NCI-H526 treated with DMSO at 0.1 percent for 48 hours (cell line): ENCODE measurements around the gene INSC.

ENCODE experiments used
- DNase-seq: peaks from one replicate; lab custom pipeline; 2025; lab: John Stamatoyannopoulos, UW

The INSC gene

GRCh38 chr11:15216678-15217077 lies 102.0 kb downstream of the INSC start:
- DNase-seq: no peak

GRCh38 chr11:15217416-15217815 lies 102.7 kb downstream of the INSC start:
- no peak for DNase-seq

GRCh38 chr11:15222777-15223176 lies 108.1 kb downstream of the INSC start:
- DNase-seq: no peak

- no peak for DNase-seq
Measured at GRCh38 chr11:15223318-15223717, 108.6 kb downstream of the INSC start.

DNA sequence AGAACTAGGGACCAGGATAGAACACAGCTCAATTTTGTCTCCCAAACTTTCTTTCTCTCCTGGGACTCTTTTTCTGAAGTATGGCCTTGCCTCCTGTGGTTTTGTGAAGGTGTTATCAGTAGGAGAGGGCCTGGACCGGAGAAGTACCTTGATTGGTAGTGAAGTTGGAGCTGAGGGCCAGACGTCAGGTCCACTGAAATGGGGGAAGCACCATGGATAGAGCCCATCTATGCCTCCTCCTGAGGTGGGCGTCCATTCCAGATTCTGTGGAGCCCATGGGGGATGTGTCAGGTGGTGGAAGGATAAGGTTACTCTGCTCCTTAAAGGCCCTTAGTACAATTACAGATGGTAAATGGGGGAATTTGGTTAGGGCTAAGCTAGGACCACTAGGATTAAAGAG lies 109.7 kb downstream of the INSC start:
- DNase-seq: no peak

DNA sequence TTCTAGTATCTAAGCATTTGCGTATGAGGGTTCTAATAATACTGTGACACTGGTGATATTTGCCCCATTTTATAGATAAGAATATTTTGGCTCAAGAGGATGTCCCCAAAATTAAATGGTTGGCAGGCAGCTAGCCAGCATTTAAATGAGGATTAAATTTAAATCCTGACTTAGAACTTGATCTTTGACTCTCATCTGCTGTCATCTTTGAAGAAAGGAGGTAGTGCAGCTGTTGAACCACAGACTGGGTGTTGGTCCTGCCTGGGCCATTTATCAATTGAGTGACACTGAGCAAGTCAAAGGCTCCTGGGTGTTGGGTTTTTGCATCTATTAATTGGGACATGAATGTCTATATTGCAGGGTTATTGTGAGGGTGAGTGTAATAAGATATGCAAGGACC lies 112.3 kb downstream of the INSC start:
- DNase-seq: no peak

DNA sequence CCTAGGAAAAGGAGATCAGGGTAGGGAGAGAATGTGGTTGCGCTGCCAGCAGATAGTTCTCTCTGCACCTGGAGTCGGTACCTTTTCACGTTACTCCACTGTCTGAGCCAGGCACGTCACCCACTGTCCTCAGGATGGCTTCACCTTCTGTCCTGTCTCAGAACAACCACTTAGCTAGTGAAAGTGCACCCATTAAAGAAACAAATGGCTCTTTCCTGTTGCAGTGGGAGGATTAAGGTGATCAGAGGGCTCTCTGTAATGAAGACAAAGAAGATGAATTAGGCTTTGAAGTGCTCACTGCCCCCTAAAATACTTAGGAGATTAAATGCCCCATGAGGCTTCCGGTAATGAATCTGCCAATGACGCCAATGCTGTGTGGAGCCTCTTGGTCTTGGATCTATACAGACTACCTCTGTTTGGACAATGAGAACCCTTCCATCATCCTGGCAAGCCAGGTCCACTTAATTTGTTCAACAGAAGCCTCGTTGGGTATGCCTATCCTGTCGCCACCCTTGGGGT lies 113.7 kb downstream of the INSC start:
- DNase-seq: no peak

- no peak for DNase-seq
Measured at GRCh38 chr11:15229069-15229468, 114.3 kb downstream of the INSC start.

GRCh38 chr11:15232496-15232895 lies 117.8 kb downstream of the INSC start:
- no peak for DNase-seq

DNA sequence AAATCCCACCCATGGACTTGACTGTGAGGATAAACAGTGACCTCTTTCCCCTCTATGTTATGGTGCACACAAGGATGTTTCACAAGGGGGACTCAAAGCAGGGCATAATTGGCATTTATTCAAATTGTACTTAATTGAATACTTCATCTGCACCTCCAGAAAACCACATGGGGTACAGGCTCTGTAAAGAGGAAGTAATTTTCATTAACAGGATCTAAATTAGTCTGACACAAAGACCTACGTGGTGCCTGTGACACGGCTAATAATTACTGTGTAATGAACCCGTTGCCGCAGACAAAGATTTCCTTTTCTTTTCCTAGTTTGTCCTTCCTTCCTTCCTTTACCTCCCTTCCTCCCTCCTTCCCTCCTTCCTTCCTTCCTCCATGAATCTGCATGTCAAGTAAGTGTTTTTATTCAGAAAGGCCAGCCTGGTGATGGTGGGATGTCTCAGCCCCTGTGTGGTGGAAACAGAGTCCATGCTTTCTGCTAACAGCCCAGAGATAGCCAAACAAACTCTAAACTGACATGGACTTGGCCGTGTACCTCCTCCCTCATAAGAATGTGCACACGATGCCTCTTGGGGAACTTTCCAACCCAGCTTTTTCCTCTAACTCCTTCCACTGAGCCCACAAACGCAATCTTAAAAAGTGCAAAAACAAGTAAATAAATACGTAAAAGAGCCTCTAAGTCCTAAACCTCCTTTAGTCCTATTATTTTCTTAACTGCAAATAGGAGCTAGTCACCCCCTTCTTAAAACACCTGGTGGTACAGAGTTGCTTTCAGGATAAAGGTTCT lies 118.8 kb downstream of the INSC start:
- no peak for DNase-seq

DNA sequence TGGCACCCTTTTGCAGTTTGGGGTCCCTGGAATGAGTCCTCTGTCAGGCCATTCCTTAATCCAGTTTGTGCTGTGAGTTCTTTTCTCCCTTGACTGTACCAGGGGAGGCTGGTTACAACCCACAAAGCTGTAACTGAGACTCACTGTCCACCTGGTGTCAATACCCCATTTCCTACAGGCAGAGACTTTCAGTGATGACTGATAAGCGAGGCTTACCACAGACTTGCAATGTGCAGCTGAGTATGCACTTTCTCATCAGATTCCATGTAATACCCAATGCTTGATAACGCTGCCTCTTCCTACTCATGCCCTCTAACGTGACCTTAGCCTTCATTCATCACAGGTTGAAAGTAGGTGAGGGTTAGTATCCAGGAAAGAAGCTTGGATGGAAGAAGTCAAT lies 120.1 kb downstream of the INSC start:
- no peak for DNase-seq

GRCh38 chr11:15236559-15236958 lies 121.8 kb downstream of the INSC start:
- no peak for DNase-seq

- no peak for DNase-seq
Measured at GRCh38 chr11:15238856-15239255, 124.1 kb downstream of the INSC start.

DNA sequence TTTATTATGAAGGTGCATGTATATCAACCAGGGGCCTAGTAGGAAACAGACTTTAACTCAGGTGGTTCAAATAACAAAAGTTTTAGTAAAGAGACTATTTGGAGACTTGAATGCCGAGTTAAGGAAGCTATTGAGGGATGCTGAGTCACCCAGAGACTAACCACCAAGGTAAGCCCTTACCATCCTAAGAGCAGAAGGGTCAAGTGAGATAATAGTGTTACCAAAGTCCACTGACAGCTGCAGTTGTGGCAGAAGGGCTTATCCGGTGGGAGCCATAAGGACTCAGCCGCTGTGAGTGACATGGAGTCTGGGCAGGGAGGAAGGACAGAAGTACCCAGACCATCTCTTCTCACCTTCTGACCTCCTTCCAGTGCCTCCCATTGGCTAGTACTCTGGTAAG lies 134.0 kb downstream of the INSC start:
- DNase-seq: no peak

DNA sequence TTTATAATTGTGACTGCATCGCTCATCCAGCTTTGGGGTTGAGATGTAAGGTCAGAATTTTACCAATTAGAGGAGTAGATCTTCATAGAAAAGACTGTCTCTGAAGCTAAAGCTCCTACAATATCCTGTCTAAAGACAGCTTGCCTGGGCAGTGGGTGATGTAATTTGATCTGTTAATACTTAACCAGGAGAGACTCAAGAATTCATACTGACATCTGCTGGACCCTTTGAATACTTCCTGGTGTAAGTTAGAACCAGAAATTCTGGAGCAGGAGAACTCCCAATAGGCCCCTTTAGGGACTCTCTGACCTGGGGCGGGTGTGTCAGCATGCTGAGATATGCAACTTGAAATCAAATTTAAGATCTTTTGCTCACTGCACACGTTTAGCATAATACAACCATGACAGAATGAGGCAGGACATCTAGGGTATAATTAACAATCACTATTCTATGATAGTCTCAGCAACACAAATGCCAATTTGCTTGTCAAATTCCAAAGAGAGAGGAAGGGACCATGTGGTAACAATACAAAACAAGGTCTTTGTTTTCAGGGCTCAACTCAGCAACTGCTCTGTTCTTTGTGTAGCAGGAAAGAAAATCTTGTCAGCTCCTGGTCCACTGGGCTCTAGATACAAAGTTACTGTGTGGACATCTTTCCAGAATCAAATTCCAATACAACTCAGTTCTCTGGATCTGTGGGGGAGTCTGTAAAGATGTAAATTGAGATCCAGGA lies 143.9 kb downstream of the INSC start:
- DNase-seq: peak; percentile 92

- no peak for DNase-seq
Measured at GRCh38 chr11:15266999-15267398, 152.3 kb downstream of the INSC start.

DNA sequence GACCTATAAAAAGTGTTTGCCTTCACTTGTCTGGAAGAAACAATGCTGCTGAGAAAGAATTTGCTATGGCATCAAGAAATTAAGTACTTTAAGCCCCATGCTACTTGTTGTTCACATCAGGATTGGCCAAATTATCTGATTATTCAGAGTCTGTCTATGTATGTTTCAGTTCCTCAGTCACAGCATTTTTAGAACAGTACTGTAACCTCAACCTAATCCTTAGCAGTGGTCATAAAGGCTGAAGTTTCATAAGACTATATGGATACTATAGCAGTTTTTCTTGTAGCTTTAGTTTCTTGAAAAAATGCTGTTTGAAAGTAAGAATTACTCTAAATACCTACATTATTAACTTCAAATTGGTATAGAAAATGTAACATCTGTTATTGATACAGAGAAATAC lies 153.9 kb downstream of the INSC start:
- DNase-seq: no peak

DNA sequence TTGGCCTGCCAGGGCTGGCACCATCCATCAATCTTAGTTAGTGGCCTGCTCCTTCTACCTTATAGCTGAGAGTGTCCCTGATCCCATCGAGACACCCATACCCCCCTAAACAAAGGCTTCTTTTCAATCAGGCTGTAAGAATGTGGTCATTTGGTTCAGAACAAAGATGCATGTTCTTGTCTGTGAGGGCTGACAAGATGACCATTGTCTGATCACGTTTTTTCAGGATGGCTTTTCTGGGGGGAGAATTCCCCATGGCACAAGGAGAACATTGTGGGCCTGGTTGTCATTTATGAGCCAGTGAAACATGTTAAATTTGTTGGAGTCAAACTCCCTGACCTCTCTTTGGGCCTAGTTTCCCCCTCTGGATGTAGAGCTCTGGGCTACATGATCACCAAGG lies 160.4 kb downstream of the INSC start:
- no peak for DNase-seq

- DNase-seq: peak; percentile 36
Measured at GRCh38 chr11:15276621-15277020, 161.9 kb downstream of the INSC start.

DNA sequence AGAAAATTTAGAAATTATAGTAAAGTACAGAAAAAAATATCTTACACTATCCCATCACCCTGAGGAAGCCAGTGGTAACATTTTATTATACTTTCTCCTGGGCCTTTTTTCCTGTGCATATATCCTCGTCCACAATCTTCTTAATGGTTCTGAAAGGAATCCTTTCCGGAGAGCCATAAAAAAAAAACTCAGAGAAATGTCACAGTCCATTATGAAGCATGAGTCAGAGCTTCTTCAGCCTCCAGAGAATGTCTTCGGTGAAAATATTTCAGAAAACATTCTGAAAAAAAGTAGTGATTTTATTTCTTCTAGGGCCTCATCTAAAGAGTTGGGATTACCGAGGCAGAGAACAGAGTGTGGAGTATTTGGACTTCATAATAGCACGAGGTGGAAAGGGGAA lies 163.4 kb downstream of the INSC start:
- no peak for DNase-seq

- no peak for DNase-seq
Measured at GRCh38 chr11:15280393-15280792, 165.7 kb downstream of the INSC start.

- DNase-seq: no peak
Measured at GRCh38 chr11:15282754-15283153, 168.0 kb downstream of the INSC start.

- no peak for DNase-seq
Measured at GRCh38 chr11:15286465-15286864, 171.7 kb downstream of the INSC start.
